ENCODE results near the gene CPNE4. TPM values are rescaled to one million over a fixed set of nuclear protein-coding genes. Genes with fewer than 3 reads are reported as not detected.

The CPNE4 gene
- total RNA-seq, 4 donors from 2014 or later = 0.53 to 2.1 TPM; not detected in 2

DNA sequence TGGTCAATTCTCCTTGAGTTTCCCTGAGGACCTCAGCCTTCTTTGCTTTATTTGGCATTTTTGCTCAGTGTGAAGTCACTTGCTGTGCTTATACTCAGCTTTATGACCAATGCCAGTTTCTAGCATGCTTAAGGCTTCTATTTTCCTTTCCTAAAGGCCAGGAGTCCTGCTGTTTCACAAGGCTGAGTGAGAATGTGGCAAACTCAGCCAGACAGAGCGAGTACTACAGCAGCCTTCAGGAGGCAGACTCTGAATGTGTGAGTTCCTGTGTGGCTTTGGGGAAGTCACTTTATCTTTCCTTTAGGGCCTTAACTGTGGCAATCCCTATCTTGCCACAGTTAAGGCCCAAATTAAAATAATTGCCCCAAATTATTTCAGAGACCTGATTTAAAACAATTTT is 318.8 kb downstream of the CPNE4 start:
- no peaks in the 10 kb centered on the region for H3K4me1 ChIP-seq
- no peaks in the 10 kb centered on the region for H3K36me3 ChIP-seq
- TF ChIP-seq CTCF (IDR thresholded peaks at IDR 0.05) (no peak), POLR2A (IDR thresholded peaks at IDR 0.05) (no peak)
- no peak overlapping the region for H3K27ac ChIP-seq
- H3K27me3 ChIP-seq = no peaks in the 10 kb centered on the region
- DNase-seq = no peak
- H3K9me3 ChIP-seq = no peaks in the 10 kb centered on the region
- H3K4me3 ChIP-seq = no peak overlapping the region

DNA sequence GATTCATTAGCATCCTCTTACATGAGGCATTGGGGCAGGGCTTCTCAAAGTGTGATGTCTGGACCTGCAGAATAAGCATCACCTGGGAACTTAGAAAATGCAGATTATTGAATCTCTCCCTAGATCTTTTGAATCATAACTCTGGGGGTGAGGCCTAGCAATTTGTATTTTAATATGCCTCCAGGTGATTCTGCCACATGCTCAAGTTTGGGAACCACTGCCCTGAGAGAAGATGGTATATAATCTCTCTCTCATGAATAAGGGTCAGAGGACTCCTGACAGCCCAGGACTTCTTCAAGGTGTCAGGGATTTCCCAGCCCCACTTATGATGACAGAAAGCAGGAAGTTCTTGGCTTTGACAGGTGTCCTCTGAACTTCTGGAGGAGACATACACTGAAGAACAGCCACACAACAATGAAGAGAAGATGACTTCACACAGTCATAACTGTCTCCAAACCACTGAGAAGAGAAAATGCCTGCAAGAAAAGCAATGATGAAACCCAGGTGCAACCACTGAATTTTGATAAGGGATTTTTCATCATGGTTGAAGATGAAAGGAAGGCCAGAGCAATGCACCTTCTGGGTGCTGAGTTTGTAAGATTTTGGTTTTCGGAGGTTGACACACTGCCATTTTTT is 320.1 kb downstream of the CPNE4 start:
- H3K9me3 ChIP-seq = no peaks in the 10 kb centered on the region
- no peak for DNase-seq
- no peak for TF ChIP-seq CTCF (IDR thresholded peaks at IDR 0.05)
- TF ChIP-seq POLR2A (IDR thresholded peaks at IDR 0.05) = no peak
- H3K4me3 ChIP-seq = no peak overlapping the region
- no peaks in the 10 kb centered on the region for H3K4me1 ChIP-seq
- H3K36me3 ChIP-seq = no peaks in the 10 kb centered on the region
- H3K27ac ChIP-seq = no peak overlapping the region
- H3K27me3 ChIP-seq = no peaks in the 10 kb centered on the region

DNA sequence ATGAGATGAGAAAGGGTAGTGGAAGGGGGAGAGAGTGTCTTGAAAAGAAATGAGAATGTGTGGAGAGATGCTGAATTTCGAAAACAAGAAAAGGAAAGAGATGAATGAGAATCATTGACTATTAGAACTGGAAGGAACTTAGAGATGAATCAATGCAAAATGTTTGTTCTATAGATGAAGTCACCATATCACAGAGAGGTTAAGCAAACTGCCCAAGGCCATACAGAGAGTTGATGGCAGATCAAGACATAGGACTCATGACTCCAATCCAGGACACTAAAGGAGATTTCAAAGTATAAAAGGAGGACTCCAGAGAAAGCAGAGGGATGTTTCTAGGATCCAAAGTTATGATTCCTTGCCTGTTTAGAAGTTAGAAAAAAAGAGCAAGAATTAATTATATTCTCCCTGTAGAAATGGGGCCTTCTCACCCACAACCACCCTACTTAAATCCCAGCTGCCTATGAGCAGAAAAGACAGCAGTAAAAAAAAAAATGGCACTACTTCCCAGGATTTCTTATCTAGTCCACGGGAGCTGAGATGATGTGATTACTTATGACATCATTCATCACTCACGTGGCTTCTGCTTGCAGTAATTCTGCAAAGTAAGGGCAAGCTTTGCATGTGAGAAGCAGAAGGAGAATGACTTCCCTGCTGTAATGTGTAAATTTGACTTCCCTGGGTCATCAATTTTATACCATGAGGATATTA is 321.2 kb downstream of the CPNE4 start:
- TF ChIP-seq CTCF (IDR thresholded peaks at IDR 0.05) = no peak
- no peak for TF ChIP-seq POLR2A (IDR thresholded peaks at IDR 0.05)
- Histone ChIP-seq H3K4me1 (no peaks in the 10 kb centered on the region), H3K4me3 (no peak overlapping the region), H3K27ac (no peak overlapping the region), H3K9me3 (no peaks in the 10 kb centered on the region), H3K27me3 (no peaks in the 10 kb centered on the region), H3K36me3 (no peaks in the 10 kb centered on the region)
- no peak for DNase-seq

GRCh38 chr3:131712662-131713061 is 322.2 kb downstream of the CPNE4 start:
- Histone ChIP-seq H3K36me3 (no peaks in the 10 kb centered on the region), H3K27ac (no peak overlapping the region), H3K9me3 (no peaks in the 10 kb centered on the region), H3K4me1 (no peaks in the 10 kb centered on the region), H3K27me3 (no peaks in the 10 kb centered on the region), H3K4me3 (no peak overlapping the region)
- TF ChIP-seq POLR2A (IDR thresholded peaks at IDR 0.05) (no peak), CTCF (IDR thresholded peaks at IDR 0.05) (no peak)
- DNase-seq = no peak

- DNase-seq = no peak
- H3K36me3 ChIP-seq = no peaks in the 10 kb centered on the region
- H3K4me3 ChIP-seq = no peak overlapping the region
- H3K27ac ChIP-seq = no peak overlapping the region
- H3K4me1 ChIP-seq = no peaks in the 10 kb centered on the region
- H3K27me3 ChIP-seq = no peaks in the 10 kb centered on the region
- no peaks in the 10 kb centered on the region for H3K9me3 ChIP-seq
- TF ChIP-seq POLR2A (IDR thresholded peaks at IDR 0.05) (no peak), CTCF (IDR thresholded peaks at IDR 0.05) (no peak)
Measured at GRCh38 chr3:131711114-131711768, 323.6 kb downstream of the CPNE4 start.
